ENCODE results near the gene TYW1B. TPM values are rescaled to one million over a fixed set of nuclear protein-coding genes. Genes with fewer than 3 reads are reported as not detected.
"Not testable (repeated sequence)": the region's sequence is repeated elsewhere in the genome, so short reads cannot be mapped to it uniquely, and the experiment has no call there.

Gene TYW1B
- total RNA-seq, 3 donors from 2014 or later, result 3.0 to 10.2 (median 7.2) TPM

GRCh38 chr7:72743801-72744200, 84.2 kb downstream of the TYW1B start:
- H3K9me3 ChIP-seq; H3K36me3 ChIP-seq; H3K27ac ChIP-seq; intact Hi-C loops (cut with DNase I; ENCODE audit: low total_unique reads); H3K4me3 ChIP-seq; H3K4me1 ChIP-seq; H3K27me3 ChIP-seq; DNase-seq (ENCODE audit: low spot score in 2 of 2): not testable (repeated sequence)

DNA sequence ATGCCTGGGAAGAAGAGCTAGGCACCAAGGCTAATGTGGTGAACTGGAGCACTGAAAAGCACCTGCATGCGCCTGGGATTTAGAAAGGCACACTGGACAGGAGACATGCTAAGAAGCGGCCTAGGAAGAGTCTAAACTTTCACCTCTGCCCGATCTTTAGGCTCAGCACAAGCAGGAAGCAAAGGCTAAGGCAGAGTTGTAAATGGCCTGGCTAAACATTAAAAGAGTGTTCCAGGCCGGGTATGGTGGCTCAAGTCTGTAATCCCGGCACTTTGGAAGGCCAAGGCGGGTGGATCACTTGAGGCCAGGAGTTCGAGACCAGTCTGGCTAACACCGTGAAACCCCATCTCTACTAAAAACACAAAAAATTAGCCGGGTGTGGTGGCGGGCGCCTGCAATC, 88.3 kb downstream of the TYW1B start:
- H3K4me1 ChIP-seq; DNase-seq (ENCODE audit: low spot score in 2 of 2); H3K4me3 ChIP-seq; H3K36me3 ChIP-seq; H3K27ac ChIP-seq; H3K27me3 ChIP-seq; intact Hi-C loops (cut with DNase I; ENCODE audit: low total_unique reads): not testable (repeated sequence)
- peaks cover 17 to 21% of the 10 kb centered on the region in 2 donors for H3K9me3 ChIP-seq

DNA sequence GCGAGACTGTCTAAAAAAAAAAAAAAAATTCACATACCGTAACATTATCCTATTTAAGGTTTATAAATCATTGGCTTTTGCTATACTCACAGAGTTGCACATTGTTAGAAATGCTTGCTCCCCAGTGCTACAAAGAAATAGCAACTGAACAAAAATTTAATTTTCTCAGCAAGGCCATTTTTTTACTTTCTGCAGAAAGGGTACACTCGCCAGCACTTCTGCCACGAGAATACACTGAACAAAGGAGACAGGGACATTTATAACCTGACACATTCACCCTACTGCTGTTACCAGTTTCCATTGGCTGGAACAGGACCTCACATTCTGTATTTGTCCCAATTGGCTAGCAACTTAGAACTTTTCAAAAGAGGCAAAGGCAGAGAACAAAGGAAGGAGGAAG, 92.1 kb downstream of the TYW1B start:
- H3K27me3 ChIP-seq; H3K4me3 ChIP-seq; intact Hi-C loops (cut with DNase I; ENCODE audit: low total_unique reads): not testable (repeated sequence)

GRCh38 chr7:72730815-72731214, 97.2 kb downstream of the TYW1B start:
- H3K9me3 ChIP-seq, result peaks cover 6 to 18% of the 10 kb centered on the region in 2 donors
- DNase-seq (ENCODE audit: low spot score in 2 of 2); H3K4me1 ChIP-seq; H3K27ac ChIP-seq; H3K4me3 ChIP-seq; H3K36me3 ChIP-seq; H3K27me3 ChIP-seq; intact Hi-C loops (cut with DNase I; ENCODE audit: low total_unique reads): not testable (repeated sequence)

More for the DNA sequence above, 92.1 kb downstream of the TYW1B start:
- not testable (repeated sequence) for H3K36me3 ChIP-seq; H3K4me1 ChIP-seq; DNase-seq (ENCODE audit: low spot score in 2 of 2); H3K27ac ChIP-seq
- peaks cover 18 to 33% of the 10 kb centered on the region in 2 donors for H3K9me3 ChIP-seq

GRCh38 chr7:72730384-72730783, 97.6 kb downstream of the TYW1B start:
- DNase-seq (ENCODE audit: low spot score in 2 of 2); H3K36me3 ChIP-seq; H3K27me3 ChIP-seq; H3K4me3 ChIP-seq; H3K4me1 ChIP-seq; intact Hi-C loops (cut with DNase I; ENCODE audit: low total_unique reads); H3K27ac ChIP-seq: not testable (repeated sequence)
- H3K9me3 ChIP-seq, result peaks cover 5 to 15% of the 10 kb centered on the region in 2 donors

- H3K4me3 ChIP-seq; intact Hi-C loops (cut with DNase I; ENCODE audit: low total_unique reads); H3K27ac ChIP-seq; H3K9me3 ChIP-seq; H3K4me1 ChIP-seq; DNase-seq (ENCODE audit: low spot score in 2 of 2); H3K36me3 ChIP-seq; H3K27me3 ChIP-seq: not testable (repeated sequence)
These were observed 98.9 kb downstream of the TYW1B start for GRCh38 chr7:72729130-72729529.

DNA sequence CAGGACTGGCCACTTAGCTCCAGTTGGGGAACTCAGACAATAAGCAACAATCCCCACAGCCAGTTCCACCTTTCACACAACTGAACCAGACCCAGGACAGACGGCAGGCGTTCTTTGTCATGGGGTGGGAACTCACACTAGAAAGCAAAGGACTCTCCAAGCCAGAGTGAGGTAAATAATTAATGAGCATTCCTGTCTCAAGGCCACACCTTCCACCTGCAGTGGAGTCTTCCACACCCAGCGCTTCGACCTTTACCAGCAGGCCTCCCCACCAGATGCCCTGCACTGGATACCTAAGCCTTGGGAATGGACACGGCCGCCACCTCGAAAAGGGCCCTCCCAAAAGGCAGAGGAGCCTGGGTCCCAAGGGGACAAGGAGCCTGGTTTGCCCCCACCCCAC, 105.3 kb downstream of the TYW1B start:
- intact Hi-C loops (cut with DNase I; ENCODE audit: low total_unique reads); H3K27ac ChIP-seq; DNase-seq (ENCODE audit: low spot score in 2 of 2); H3K4me1 ChIP-seq; H3K27me3 ChIP-seq; H3K36me3 ChIP-seq; H3K9me3 ChIP-seq; H3K4me3 ChIP-seq: not testable (repeated sequence)

DNA sequence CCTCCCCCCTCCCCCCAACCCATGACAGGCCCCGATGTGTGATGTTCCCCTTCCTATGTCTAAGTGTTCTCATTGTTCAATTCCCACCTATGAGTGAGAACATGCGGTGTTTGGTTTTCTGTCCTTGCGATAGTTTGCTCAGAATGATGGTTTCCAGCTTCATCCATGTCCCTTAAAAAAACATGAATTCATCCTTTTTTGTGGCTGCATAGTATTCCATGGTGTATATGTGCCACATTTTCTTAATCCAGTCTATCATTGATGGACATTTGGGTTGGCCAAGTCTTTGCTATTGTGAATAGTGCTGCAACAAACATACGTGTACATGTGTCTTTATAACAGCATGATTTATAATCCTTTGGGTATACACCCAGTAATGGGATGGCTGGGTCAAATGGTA, 107.1 kb downstream of the TYW1B start:
- H3K4me1 ChIP-seq; H3K27ac ChIP-seq; H3K4me3 ChIP-seq; DNase-seq (ENCODE audit: low spot score in 2 of 2); H3K27me3 ChIP-seq; intact Hi-C loops (cut with DNase I; ENCODE audit: low total_unique reads); H3K9me3 ChIP-seq; H3K36me3 ChIP-seq: not testable (repeated sequence)

- H3K36me3 ChIP-seq; intact Hi-C loops (cut with DNase I; ENCODE audit: low total_unique reads); H3K27ac ChIP-seq; DNase-seq (ENCODE audit: low spot score in 2 of 2); H3K4me3 ChIP-seq; H3K4me1 ChIP-seq; H3K27me3 ChIP-seq; H3K9me3 ChIP-seq: not testable (repeated sequence)
These were observed 110.7 kb downstream of the TYW1B start for GRCh38 chr7:72717252-72717774.

DNA sequence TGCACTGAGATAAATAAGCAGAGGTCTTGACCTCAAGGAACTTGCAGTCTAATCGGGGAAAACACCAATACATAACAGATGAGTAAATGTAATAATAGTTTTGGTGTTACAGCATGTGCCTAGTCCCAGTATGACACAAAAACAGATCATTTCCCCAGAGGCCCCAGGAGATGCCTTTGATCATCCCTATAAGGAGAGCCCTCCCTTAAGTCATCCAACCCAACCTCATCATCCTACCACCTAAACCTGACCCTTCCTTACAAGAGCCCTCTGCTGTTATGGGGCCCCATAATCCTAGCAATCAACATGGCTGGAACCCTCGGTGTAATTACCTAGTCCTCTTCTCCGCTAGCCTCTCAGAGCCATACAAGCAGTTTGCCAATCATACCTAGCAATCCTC, 116.1 kb downstream of the TYW1B start:
- H3K4me1 ChIP-seq; H3K27ac ChIP-seq; H3K27me3 ChIP-seq; H3K4me3 ChIP-seq; DNase-seq (ENCODE audit: low spot score in 2 of 2); H3K9me3 ChIP-seq; intact Hi-C loops (cut with DNase I; ENCODE audit: low total_unique reads); H3K36me3 ChIP-seq: not testable (repeated sequence)

- no peak overlapping the region for H3K27ac ChIP-seq
- H3K27me3 ChIP-seq, result no peaks in the 10 kb centered on the region
- H3K4me3 ChIP-seq, result no peak overlapping the region
- no peaks in the 10 kb centered on the region for H3K4me1 ChIP-seq
- intact Hi-C loops (cut with DNase I; ENCODE audit: low total_unique reads), result no loop called here
- no peaks in the 10 kb centered on the region for H3K9me3 ChIP-seq
- no peaks in the 10 kb centered on the region for H3K36me3 ChIP-seq
- DNase-seq (ENCODE audit: low spot score in 2 of 2), result no peak
- TF ChIP-seq CTCF (IDR thresholded peaks at IDR 0.05) (no peak), POLR2AphosphoS5 (IDR thresholded peaks at IDR 0.05) (no peak), POLR2A (IDR thresholded peaks at IDR 0.05) (no peak)
These were observed 117.0 kb downstream of the TYW1B start for GRCh38 chr7:72710983-72711382.

Measured in breast epithelium (tissue), 4 donors.